Loucy (cell line): Measurements from ENCODE around the gene AMELY.
"Not testable (repeated sequence)": the region's sequence is repeated elsewhere in the genome, so short reads cannot be mapped to it uniquely, and the experiment has no call there.

ENCODE experiments used
- EZH2phosphoT487 ChIP-seq: fragments of 200-600 bp; IDR thresholded peaks from 2 replicates; pipeline ENCODE4 v1.6.1; 2018; ENCODE audit warnings: antibody characterized with exemption, mild to moderate bottlenecking, moderate library complexity, borderline replicate concordance
- TF ChIP-seq, protein P1 (sequence below): fragments of 200-600 bp; sonication (generic); conservative IDR thresholded peaks from 2 replicates; pipeline ENCODE4 v1.5.1; 2014; ENCODE audit warnings: mild to moderate bottlenecking, antibody characterized with exemption, low read length

DNA sequence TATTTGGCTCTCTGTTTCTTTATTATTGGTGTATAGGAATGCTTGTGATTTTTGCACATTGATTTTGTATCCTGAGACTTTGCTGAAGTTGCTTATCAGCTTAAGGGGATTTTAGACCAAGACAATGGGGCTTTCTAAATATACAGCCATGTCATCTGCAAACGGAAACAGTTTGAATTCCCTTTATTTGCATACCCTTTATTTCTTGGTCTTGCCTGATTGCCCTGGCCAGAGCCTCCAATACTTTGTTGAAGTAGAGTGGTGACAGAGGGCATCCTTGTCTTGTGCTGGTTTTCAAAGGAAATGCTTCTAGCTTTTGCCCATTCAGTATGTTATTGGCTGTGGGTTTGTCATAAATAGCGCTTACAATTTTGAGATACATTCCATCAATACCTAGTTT is 68.9 kb downstream of the AMELY start:
- TF ChIP-seq, protein P1, sequence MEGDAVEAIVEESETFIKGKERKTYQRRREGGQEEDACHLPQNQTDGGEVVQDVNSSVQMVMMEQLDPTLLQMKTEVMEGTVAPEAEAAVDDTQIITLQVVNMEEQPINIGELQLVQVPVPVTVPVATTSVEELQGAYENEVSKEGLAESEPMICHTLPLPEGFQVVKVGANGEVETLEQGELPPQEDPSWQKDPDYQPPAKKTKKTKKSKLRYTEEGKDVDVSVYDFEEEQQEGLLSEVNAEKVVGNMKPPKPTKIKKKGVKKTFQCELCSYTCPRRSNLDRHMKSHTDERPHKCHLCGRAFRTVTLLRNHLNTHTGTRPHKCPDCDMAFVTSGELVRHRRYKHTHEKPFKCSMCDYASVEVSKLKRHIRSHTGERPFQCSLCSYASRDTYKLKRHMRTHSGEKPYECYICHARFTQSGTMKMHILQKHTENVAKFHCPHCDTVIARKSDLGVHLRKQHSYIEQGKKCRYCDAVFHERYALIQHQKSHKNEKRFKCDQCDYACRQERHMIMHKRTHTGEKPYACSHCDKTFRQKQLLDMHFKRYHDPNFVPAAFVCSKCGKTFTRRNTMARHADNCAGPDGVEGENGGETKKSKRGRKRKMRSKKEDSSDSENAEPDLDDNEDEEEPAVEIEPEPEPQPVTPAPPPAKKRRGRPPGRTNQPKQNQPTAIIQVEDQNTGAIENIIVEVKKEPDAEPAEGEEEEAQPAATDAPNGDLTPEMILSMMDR, result not testable (repeated sequence)
- not testable (repeated sequence) for TF ChIP-seq EZH2phosphoT487
